Epithelial cell of proximal tubule (primary cell): ENCODE measurements around the gene CHPF2. TPM values are rescaled to one million over a fixed set of nuclear protein-coding genes. Genes with fewer than 3 reads are reported as not detected.

Experiments
- DNase-seq: peaks from one replicate; pipeline ENCODE4 v3.0.0-alpha.2; 2011; ENCODE audit warnings: low read depth
- H3K4me3 ChIP-seq: 2 replicates; pipeline ENCODE4 v1.5.1; 2011; ENCODE audit warnings: low read depth, mild to moderate bottlenecking, low read length
- total RNA-seq: library from RNA; depleted of rRNA; stranded (reverse); fragments of >200 nt; gene quantifications from 2 replicates; pipeline ENCODE4 v1.2.3, GENCODE V29; 2015
- TF ChIP-seq, protein P1 (sequence below): conservative IDR thresholded peaks from 2 replicates; pipeline ENCODE4 v1.5.1; 2012; ENCODE audit warnings: low read depth, mild to moderate bottlenecking, low read length

The CHPF2 gene
- total RNA-seq, 1 donor from 2014 or later = 40.1 TPM

DNA sequence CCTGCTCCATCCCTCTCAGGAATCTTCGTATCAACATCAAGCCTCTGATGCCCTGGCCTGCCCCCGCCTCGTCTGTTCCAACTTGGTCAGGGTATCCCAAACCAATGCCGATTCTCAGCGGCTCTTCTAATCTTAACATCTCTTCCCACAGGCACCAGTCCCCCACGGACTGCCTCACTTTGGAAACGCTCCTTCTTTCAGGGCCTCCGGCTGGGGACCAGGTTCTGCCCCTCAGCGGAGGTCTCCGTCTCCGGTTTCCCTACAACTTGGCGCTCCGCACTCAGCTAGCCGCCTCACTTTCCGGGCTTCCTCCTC lies 5.8 kb upstream of the CHPF2 start:
- peak overlapping the region; percentile 86 for H3K4me3 ChIP-seq
- DNase-seq = no peak
- TF ChIP-seq, protein P1, sequence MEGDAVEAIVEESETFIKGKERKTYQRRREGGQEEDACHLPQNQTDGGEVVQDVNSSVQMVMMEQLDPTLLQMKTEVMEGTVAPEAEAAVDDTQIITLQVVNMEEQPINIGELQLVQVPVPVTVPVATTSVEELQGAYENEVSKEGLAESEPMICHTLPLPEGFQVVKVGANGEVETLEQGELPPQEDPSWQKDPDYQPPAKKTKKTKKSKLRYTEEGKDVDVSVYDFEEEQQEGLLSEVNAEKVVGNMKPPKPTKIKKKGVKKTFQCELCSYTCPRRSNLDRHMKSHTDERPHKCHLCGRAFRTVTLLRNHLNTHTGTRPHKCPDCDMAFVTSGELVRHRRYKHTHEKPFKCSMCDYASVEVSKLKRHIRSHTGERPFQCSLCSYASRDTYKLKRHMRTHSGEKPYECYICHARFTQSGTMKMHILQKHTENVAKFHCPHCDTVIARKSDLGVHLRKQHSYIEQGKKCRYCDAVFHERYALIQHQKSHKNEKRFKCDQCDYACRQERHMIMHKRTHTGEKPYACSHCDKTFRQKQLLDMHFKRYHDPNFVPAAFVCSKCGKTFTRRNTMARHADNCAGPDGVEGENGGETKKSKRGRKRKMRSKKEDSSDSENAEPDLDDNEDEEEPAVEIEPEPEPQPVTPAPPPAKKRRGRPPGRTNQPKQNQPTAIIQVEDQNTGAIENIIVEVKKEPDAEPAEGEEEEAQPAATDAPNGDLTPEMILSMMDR = no peak

DNA sequence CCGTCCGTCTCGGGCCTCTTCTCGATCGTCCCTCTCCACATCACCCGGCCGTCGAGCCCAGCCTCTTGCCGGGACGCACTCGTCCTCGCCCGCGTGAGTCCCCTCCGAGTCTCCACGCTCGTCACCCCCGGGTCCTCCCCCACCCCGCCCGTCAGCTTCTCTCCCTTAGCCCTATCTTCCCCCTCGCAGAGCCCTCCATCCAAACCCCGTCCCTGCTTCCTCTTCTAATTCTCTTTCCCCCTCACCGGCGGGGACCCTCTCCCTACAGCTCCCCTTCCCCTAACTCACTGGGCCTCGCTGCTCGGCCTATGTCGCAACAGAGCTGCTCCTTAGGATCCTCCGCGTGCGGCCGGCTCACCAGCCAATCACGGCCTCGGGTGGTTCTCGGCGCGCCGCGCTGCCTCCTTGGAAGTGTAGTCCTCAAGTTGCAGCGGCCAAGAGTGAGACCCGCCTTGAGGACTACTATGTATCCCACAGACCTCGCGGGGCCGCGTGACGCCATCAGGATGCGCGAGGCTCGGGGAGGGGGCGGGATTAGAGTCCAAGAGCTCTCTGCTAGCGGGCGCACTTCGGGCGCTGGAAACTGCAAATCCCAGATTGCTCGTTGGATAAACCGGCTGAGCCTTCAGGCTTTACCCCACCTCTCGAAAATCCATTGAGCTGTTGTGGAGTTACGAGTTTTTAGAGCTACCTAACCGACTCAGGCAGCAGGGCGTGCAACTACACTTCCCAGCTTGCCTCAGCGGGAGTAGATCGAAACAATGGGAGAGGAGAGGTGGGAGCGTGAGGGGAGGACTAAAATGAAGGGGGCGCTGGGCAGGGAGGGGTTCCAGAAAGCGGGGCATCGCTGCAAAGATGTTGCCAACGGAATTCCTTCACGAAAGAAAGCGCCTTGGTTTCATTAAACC lies 5.2 kb upstream of the CHPF2 start, which contains the start of gene ABCF2:
Gene ABCF2 (minus strand): TSS at position 331 of the 908 bp plus-strand sequence. CDS start 747 bp downstream, outside the sequence.
- peak within 1 kb of the TSS; percentile 86 for H3K4me3 ChIP-seq
- TF ChIP-seq, protein P1 = no peak
- DNase-seq = peak; percentile 89

DNA sequence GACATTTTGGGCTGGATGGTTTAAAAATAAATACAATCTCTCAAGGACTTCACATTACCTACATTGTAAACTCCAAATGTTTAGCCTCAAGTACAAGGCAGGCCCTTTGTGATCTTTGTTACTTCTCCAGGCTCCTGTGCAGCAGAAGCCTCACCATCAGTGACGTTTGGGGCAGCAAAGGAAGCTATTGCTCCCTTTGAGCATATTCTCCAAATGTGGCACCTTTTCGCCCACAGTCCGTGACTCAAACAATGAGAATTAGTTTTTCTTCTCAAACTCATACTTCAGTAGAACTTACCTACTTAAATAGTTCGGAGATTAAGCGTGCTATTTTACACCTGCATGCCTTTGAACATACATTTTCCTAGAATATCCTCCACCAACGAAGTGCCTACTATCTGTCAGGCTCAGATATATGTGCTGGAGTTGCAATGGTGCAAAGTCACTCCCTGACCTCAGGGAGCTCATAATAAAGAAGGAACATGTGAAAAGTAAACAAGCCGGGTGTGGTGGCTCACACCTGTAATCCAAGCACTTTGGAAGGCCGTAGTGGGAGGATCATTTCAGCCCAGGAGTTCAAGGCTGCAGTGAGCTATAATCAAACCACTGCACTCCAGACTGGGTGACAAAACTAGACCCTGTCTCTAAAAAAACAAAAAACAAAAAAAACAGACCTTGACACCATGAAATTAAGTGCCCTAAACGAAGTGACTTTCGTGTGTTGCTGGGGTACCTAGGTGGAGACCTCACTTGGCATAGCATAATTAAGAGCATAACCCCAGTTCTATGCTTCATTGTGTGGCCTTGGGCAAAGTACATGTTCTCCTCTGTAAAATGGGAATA lies 4.0 kb upstream of the CHPF2 start:
- no peak for DNase-seq
- H3K4me3 ChIP-seq = peak overlapping the region; percentile 86
- TF ChIP-seq, protein P1 = no peak

DNA sequence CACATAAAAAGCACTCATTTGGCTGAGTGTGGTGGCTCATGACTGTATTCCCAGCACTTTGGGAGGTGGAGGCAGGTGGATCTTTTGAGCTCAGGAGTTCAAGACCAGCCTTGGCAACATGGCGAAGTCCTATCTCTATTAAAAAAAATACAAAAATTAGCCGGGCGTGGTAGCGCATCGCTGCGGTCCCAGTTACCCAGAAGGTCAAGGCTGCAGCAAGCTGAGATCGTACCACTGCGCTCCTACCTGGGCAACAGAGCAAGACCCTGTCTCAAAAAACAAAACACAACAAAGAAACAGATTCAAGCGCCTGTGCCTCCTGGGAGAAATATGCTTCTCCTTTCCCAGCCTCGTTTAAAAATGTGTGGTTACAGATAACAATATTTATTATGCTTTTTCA lies 3.0 kb upstream of the CHPF2 start:
- no peak for DNase-seq
- TF ChIP-seq, protein P1 = no peak
- no peak overlapping the region for H3K4me3 ChIP-seq

DNA sequence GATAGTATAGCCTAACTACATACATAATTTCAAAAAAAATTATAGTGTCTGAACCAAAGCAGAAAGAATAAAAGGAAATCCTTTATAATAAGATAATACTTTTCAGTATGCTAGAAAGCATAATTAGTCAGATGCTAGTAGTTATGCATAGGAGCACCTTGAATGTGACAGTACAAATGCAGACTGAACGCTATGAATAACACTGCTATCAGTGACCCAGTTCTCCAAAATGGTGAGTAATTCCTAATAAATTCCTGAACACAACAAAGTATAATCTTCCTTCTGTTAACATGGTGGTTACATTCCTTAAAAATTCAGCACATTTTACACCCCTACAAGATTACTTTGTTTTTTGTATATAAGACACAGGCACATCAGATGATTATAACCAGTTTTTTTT lies 1.2 kb upstream of the CHPF2 start:
- TF ChIP-seq, protein P1 = no peak
- no peak for DNase-seq
- H3K4me3 ChIP-seq = no peak overlapping the region

DNA sequence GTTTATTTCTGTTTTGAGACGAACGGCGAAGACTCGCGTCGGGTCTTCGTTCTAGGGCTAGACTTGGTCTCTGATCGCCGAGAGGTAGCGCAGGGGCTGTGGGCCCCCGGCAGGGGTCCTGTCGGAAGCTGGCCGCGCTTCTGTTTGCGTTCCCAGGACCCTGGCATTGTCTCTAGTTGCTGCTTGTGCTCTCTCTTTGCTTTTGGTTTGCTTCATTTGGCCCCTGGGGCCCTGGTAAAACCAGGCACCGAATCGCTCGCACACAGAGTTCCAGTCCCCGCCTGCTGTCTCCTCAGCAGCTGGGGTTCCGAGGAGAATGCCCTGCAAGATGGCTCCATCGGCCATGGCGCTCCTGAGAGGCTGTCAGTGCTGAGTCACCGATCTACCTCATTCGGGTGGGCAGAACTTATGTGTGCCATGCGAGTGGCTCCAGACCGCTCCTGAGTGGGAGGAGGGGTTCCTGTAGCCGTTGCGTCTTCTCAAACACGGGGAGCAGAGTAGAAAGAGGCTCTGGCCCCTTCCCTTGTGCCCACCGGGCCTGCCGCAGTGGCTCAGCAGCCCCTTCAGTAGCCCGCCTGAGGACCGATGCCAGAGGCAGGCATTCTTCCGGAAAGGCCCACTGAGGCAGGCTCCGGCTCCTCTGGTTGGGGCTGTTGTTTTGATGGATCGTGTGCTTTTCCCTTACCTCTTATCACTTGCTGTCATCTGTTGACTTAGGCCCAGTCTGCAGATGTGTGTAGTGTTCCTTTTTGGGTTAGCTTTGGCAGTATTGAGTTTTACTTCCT lies 826 bp downstream of the CHPF2 start:
- no peak for DNase-seq
- TF ChIP-seq, protein P1 = no peak
- H3K4me3 ChIP-seq = peak overlapping the region; percentile 99
